Stimulated activated CD4-positive, alpha-beta T cell treated with anti-CD3 and anti-CD28 coated beads, Interleukin-1b, Interleukin-23, amount 100 ng/mL, for 48 hours (primary cell): Measurements from ENCODE around the gene CFAP46.
"Not testable (repeated sequence)": the region's sequence is repeated elsewhere in the genome, so short reads cannot be mapped to it uniquely, and the experiment has no call there.

Experiments used
- DNase-seq: peaks from one replicate; pipeline ENCODE4 v3.0.0-alpha.2; 2020

CFAP46 gene

DNA sequence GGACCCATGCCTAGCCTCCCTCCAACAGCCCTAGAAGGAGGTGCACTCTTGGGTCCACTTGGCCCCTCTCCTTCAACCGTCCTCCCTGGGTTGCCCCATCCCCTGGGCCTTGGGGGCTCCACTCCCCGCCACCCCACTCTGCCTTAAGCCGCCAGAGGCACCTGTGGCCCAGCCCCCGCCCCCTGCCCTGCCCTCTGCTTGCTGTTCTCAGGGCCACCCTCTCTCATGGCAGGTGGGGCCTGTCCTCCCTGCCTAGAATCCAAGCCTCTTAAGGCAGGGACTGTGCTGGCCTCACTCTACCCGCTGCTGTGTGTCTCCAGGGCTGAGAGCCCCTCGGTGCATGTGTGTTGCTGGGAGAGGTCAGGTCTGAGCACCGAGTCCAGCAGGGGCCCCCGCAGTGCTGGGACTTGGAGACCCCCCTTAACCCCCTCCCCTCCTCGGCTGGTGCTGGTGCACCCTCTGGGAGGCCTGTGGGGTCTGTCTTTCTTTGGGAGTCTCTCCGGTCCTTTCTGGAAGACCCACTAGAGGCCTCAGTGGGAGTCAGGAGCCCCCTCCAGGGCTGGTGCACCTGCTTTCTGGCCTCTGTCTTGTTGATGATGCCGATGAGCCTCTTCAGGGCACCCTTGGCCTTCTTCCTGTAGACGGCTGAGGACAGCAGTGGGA, 43.8 kb downstream of the CFAP46 start:
- no peak for DNase-seq

GRCh38 chr10:132897516-132898381, 44.6 kb downstream of the CFAP46 start:
- no peak for DNase-seq

DNA sequence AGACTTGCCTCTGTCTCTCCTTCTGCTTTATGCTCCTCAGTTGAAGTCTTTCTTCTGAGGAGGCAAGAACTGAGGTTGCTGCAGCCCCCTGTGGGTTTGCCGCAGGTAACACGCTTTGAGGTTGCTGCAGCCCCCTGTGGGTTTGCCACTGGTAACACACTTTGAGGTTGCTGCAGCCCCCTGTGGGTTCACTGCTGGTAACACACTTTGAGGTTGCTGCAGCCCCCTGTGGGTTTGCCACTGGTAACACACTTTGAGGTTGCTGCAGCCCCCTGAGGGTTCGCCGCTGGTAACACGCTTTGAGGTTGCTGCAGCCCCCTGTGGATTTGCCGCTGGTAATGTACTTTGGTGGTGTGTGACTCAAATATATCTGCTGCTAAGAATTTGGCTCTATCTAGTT, 48.6 kb downstream of the CFAP46 start:
- DNase-seq, result not testable (repeated sequence)

DNA sequence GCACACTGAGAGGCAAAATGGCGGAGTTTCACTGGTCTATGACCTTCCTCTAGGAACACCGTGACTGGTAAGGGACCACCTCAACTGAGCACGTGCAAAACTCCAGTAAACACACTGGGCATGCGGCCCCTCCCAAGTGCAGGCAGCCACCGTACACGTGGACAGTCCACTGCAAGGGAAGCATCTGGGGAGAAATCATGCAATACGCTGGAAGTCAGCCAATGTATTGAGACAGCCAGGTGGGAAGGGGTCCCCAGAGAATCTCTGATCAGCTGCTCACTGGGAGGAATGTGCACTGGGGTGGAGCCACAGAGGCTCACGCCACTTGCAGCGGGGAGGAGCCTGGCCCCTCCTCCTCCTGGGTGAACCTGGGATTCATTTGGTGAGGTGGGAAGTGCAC, 49.3 kb downstream of the CFAP46 start:
- no peak for DNase-seq

GRCh38 chr10:132892004-132892403, 50.4 kb downstream of the CFAP46 start:
- DNase-seq, result no peak

- DNase-seq, result no peak
Observed at GRCh38 chr10:132891368-132891767, 51.0 kb downstream of the CFAP46 start.

GRCh38 chr10:132890301-132890700, 52.1 kb downstream of the CFAP46 start:
- no peak for DNase-seq

DNA sequence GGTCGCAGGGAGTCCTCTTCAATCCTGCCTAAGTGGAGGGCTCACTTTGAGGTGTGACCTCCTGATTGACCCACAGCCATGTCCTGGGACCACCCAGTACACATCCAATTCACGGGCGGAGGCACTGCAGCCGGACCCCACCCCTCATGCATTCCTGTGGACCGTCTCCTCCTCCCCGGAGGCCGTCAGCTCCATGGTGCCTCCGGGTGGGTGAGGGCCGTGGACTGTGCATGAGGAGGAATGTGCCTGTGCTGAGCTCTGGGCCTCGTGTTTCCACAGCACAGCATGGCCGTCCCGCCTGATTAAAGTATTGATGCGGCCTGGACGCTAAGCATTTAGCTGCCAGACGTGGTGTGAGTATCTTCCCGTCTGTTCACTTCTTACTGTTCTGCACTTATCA, 52.8 kb downstream of the CFAP46 start:
- DNase-seq, result no peak

DNA sequence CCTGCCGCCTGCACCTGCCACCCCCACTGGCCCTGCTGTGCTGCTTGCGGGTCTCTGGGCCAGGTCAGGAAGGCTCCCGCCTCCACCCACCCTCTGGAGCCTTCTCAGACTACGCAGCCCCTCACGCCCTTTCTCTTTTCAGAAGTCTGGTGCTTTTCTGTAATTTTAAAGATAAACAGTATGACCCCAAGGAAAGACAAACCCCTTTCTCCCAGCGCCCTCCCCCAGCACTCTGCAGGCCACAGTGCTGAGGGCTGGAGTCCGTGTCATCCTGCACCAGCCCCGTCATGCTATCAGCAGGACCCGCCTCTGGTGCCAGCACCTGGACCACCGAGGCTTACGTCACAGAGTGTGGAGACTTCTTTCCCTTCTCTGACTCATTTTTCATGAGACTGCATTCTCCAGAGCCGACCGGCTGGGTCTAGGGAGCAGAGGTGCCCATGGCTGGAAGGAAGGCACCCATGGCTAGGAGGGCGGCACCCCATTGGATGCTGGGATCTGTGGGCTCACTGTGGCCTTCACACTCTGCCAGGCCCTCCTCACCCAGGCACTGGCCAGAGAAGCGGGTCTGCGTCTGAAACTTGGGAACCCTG, 53.4 kb downstream of the CFAP46 start:
- DNase-seq, result no peak

- DNase-seq, result not testable (repeated sequence)
Observed at GRCh38 chr10:132888446-132888845, 53.9 kb downstream of the CFAP46 start.

DNA sequence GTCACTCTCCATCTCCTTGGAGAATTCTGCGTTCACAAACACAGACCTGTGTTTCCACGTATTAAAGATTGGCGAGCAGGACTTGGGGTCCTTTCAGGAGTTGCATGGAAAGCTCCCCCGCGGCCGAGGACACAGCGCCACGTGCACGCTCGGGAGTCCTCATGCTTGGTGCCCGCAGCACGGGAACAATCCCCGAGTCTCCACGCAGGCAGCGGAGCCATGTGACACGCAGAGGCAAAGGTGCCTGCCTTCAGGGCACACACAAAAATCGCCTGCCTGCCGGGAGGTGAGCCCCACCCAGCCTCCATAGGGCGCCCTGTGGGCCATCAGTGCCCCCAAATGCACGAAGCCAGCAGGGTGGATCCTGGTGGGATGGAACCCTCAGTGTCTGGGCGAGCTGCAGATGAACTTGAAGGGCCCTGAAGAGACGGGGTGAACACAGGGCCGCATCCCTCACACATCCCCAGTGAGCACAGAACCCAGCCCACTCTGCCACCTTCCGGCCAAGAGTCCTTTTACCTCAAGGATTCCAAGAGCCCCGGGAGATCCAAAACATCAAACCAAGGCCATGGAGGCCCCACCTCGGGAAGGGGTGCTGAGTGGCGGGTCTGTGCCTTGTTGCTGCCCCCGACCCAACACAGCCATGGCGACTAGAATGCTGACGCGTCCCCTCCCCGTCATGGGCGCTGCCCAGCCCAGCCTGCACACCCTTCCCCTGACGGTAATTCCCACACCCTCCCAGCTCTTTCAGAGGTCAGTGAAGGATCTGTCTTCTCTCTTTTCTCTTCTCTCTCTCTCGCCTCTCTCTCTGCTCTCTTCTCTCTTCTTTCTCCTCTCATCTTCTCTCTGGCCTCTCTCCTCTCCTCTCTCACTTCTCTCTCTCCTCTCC, 55.9 kb downstream of the CFAP46 start:
- DNase-seq, result no peak

DNA sequence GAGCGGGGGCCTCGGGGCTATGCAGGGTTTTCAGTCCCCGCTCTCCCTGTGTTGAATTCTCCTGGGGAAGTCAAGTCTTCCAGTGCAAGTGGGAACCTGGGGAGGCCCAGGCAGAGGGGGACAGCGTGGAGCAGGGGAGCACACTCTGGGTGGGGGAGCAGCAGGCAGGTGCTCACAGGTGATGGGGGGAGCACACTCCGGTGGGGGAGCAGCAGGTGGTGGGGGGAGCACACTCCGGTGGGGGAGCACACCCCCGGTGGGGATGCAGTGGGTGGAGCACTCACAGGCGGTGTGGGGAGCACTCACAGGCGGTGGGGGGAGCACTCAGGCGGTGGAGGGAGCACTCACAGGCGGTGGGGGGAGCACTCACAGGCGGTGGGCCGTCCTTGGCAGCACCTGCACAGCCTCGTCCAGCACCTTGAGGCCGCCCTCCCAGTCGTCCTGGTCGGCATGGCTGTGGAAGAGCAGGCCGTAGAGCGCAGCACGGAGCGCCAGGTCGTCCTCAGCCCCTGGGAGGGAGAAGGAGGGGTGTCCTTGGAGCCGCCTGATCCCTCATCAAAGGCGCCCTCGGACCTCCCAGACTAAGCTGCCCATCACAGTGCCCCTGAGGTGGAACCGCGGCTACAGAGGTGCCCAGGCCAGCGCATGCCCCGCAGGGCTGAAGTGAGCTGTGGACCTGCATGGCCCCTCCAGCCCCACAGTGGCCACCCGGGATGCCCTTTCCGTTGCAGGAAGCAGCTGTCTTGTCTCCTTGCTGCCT, 56.7 kb downstream of the CFAP46 start:
- DNase-seq, result no peak

DNA sequence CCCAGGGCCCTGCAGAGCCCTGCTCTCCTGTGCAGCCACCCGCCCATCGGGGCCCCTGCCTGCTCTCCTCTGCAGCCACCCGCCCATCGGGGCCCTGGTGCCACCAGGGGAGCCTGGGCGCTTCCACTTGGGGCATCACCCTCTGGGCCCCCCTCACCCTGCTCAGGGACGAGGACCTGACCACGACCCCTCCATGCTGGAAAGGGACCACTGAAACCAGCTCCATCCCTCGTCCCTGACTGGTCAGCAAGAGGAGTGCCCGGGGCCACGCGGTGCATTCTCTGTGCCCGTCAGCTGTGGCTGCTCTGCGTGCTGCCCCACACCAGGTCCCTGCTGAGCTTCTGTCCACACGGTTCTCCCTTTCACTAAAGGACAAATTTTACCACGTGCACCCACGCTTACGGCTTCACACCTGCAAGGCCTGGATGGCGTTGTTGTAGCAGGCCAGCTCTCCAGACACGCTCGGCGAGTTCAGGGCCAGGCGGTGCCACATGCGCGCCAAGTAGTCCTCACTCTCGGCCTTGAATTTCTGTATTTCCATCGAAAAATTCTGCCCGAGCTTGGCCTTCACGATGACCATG, 57.6 kb downstream of the CFAP46 start:
- DNase-seq, result no peak

DNA sequence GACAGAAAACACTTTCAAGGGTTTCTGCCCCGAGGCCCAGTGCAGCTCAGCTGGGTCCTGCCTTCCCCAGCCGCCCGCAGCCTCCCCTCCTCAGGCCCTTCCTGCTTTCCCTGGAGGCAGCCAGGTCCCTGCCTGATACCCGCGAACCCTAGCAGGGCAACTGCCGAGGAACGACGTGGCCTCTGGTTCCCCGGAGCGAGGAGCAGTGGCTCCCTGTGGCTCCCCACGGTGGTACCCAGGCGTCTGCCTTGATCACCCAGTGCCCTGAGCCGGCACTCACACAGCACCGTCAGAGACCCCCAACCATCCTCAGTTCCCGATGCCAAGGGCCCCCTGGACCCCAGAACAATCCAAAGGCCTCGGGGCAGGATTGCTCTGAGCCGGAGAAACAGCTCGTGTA, 58.3 kb downstream of the CFAP46 start:
- no peak for DNase-seq

DNA sequence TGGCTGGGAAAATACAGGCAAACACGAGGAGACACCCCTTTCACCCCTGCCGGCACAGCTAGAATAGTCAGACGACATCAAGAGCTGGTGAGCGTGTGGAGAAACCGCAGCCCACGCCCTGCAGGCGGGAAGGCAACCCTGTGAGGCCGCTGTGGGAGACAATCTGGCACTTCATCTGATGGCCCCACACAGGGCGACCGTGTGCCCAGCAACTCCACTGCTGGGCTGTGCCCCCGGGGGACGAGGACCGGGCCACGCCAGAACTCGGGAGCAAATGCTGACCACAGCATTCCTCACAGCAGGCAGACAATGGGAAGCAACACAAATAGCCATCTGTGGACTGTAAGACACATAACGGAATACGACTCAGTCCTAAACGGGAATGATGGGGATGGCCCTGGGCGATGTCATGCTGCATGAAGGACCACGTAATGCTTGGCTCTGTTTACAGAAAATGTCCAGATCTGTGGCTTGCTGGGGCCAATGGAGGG, 58.9 kb downstream of the CFAP46 start:
- no peak for DNase-seq

DNA sequence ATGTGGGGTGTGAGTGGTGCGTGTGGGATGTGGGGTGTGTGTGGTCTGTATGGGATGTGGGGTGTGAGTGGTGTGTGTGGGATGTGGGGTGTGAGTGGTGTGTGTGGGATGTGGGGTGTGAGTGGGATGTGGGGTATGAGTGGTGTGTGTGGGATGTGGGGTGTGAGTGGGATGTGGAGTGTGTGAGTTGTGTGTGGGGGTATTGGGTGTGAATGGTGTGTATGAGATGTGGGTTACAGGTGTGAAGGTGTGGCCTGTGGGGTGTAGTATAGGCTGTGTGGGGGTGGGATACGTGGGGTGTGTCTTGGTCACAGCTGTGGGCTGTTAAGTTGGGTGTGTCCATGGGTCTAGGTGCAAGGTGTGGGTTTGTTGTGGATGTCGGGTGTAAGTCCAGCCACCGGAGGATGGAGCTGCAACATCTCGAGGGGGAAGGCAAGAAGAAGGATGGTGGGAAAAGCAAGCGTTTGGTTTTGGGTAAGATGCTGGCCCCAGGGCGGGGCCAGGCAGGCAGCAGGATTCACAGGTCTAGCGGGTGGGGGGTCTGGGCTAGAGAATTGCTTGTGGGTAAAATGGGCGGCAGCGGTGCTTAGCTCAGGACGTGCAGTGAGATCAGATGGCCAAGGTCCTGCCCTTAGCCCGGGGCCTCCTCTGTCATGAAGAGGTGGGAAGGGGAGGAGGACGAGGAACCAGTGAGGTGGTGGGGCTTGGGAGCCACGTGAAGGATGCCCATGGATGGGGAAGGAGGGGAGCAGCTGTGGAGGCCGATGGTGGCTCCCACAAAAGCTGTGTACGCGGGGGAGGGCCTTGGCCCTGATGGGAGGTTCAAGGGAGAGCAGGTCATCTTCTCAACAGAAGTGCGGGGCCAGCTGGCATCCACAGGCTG, 60.1 kb downstream of the CFAP46 start:
- no peak for DNase-seq

DNA sequence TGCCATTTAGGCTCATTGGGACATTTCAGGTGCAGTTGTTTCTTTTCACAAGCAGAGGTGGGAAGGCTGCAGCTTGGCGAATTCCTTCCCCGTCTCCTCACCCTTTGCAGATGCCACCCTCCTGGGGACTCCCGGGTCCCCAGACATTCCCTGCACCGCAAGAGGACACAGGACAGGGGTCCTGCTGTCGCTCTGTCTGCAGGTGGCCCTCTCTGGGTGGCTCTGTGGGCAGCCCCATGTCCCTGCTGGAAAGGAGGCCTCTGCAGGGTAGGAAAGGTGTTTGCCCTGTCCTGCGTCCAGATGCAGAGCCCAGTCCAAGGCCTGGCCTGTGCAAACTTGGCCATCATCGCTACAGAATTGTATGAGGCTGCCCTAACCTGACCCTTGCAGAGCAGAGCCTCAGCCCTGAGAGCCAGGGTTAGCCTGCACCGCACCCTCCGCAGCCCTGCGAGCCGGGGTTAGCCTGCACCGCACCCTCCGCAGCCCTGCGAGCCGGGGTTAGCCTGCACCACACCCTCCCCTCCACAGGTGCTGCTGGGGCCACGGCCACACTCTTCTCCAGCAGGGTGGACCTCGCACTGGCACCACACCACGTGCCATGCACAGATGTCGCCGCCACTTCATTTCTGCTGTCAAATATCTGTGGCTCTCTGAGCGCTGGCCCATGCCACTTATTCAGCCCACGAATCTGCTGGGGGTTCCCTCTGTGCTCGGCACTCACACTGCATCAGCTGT, 61.0 kb downstream of the CFAP46 start:
- DNase-seq, result no peak

- DNase-seq, result no peak
Observed at GRCh38 chr10:132880128-132880981, 62.0 kb downstream of the CFAP46 start.
